Endothelial cell (in vitro differentiated cells): ENCODE measurements around the gene CDR2L. TPM values are rescaled to one million over a fixed set of nuclear protein-coding genes. Genes with fewer than 3 reads are reported as not detected.

Experiments used
- DNase-seq: peaks from one replicate; pipeline ENCODE4 v3.0.0; 2021; ENCODE audit warnings: low spot score
- H3K27ac Mint-ChIP-seq: one replicate; pipeline ENCODE4 v1.8.0; 2021; ENCODE audit warnings: mixed read lengths, inconsistent platforms; ENCODE audit not compliant: unreplicated experiment
- H3K27me3 Mint-ChIP-seq: one replicate; pipeline ENCODE4 v1.8.0; 2021; ENCODE audit warnings: mild to moderate bottlenecking, moderate library complexity, mixed read lengths, inconsistent platforms; ENCODE audit not compliant: unreplicated experiment
- H3K36me3 Mint-ChIP-seq: one replicate; pipeline ENCODE4 v1.8.0; 2021; ENCODE audit warnings: mild to moderate bottlenecking, low read depth, mixed read lengths, inconsistent platforms; ENCODE audit not compliant: unreplicated experiment
- H3K4me1 Mint-ChIP-seq: one replicate; pipeline ENCODE4 v1.8.0; 2021; ENCODE audit warnings: mild to moderate bottlenecking, mixed read lengths, inconsistent platforms; ENCODE audit not compliant: unreplicated experiment
- H3K4me3 Mint-ChIP-seq: one replicate; pipeline ENCODE4 v1.8.0; 2021; ENCODE audit warnings: mild to moderate bottlenecking, mixed read lengths, inconsistent platforms; ENCODE audit not compliant: unreplicated experiment
- H3K9me3 Mint-ChIP-seq: one replicate; pipeline ENCODE4 v1.8.0; 2021; ENCODE audit warnings: mixed read lengths, inconsistent platforms; ENCODE audit not compliant: unreplicated experiment
- CTCF ChIP-seq: fragments of 200-600 bp; sonication (generic); IDR thresholded peaks from one replicate; pipeline ENCODE4 v1.5.0; 2021; ENCODE audit warnings: antibody characterized with exemption; ENCODE audit not compliant: unreplicated experiment
- total RNA-seq: library from RNA; stranded (reverse); fragmentation: NEBNext Ultra II Directional; extraction: Animal tissue kit (Norgen Biotek cat#: 25700); gene quantifications from one replicate; pipeline ENCODE4 v1.2.1, GENCODE V29; 2021; ENCODE audit not compliant: unreplicated experiment

CDR2L gene
- total RNA-seq, 1 donor from 2014 or later = 33.2 TPM

GRCh38 chr17:74970395-74970794 lies 17.0 kb upstream of the CDR2L start:
- no peaks in the 10 kb centered on the region for H3K9me3 Mint-ChIP-seq
- peaks cover 31% of the 10 kb centered on the region for H3K4me1 Mint-ChIP-seq
- peaks cover 4% of the 10 kb centered on the region for H3K36me3 Mint-ChIP-seq
- TF ChIP-seq CTCF = no peak
- peak; percentile 40 for DNase-seq
- peak overlapping the region; percentile 92 for H3K4me3 Mint-ChIP-seq
- peak overlapping the region; percentile 72 for H3K27ac Mint-ChIP-seq
- peaks cover 12% of the 10 kb centered on the region for H3K27me3 Mint-ChIP-seq

- Mint-ChIP-seq H3K4me3 (peak overlapping the region; percentile 92), H3K4me1 (peaks cover 29% of the 10 kb centered on the region), H3K9me3 (no peaks in the 10 kb centered on the region), H3K36me3 (peaks cover 1% of the 10 kb centered on the region), H3K27ac (peak overlapping the region; percentile 72), H3K27me3 (peaks cover 12% of the 10 kb centered on the region)
- no peak for DNase-seq
- no peak for TF ChIP-seq CTCF
Observed at GRCh38 chr17:74971069-74971841, 16.2 kb upstream of the CDR2L start.

- Mint-ChIP-seq H3K4me3 (peak overlapping the region; percentile 92), H3K36me3 (no peaks in the 10 kb centered on the region), H3K9me3 (no peaks in the 10 kb centered on the region), H3K4me1 (peaks cover 27% of the 10 kb centered on the region), H3K27ac (no peak overlapping the region), H3K27me3 (peaks cover 12% of the 10 kb centered on the region)
- no peak for TF ChIP-seq CTCF
- no peak for DNase-seq
Observed at GRCh38 chr17:74971842-74972106, 15.7 kb upstream of the CDR2L start.

- H3K36me3 Mint-ChIP-seq = no peaks in the 10 kb centered on the region
- peaks cover 27% of the 10 kb centered on the region for H3K4me1 Mint-ChIP-seq
- no peak for TF ChIP-seq CTCF
- peak within 1 kb of the TSS; percentile 92 for H3K4me3 Mint-ChIP-seq
- H3K9me3 Mint-ChIP-seq = no peaks in the 10 kb centered on the region
- peaks cover 12% of the 10 kb centered on the region for H3K27me3 Mint-ChIP-seq
- DNase-seq = peak; percentile 76
- H3K27ac Mint-ChIP-seq = peak within 1 kb of the TSS; percentile 77
Observed at GRCh38 chr17:74972107-74972972, 15.1 kb upstream of the CDR2L start, which contains the start of gene HID1. HID1 (minus strand) TSS chr17:74972759; CDS start chr17:74972656, 103 bp downstream.

GRCh38 chr17:74972973-74973328 lies 14.5 kb upstream of the CDR2L start:
- peak overlapping the region; percentile 77 for H3K27ac Mint-ChIP-seq
- H3K36me3 Mint-ChIP-seq = no peaks in the 10 kb centered on the region
- no peak for TF ChIP-seq CTCF
- H3K27me3 Mint-ChIP-seq = peaks cover 15% of the 10 kb centered on the region
- H3K4me1 Mint-ChIP-seq = peaks cover 27% of the 10 kb centered on the region
- H3K9me3 Mint-ChIP-seq = no peaks in the 10 kb centered on the region
- DNase-seq = no peak
- peak overlapping the region; percentile 88 for H3K4me3 Mint-ChIP-seq
